MCF 10A (cell line): Measurements from ENCODE around the gene STRIT1. TPM values are rescaled to one million over a fixed set of nuclear protein-coding genes. Genes with fewer than 3 reads are reported as not detected.

Experiments
- Bru-seq: library from RNA; stranded (reverse); fragments of 400-500 nt; gene quantifications from one replicate; lab custom pipeline; 2021; lab: Mats Ljungman, UMichigan
- BruChase-seq, 2 experiments: library from RNA; stranded (reverse); fragments of 400-500 nt; gene quantifications; one replicate each; lab custom pipeline; 2021; lab: Mats Ljungman, UMichigan
- BruUV-seq: library from RNA; stranded (reverse); fragments of 400-500 nt; replicated peaks from 2 replicates; lab custom pipeline; 2021; lab: Mats Ljungman, UMichigan
- CTCF ChIA-PET: fragments of 300-600 bp; sonication (Branson Sonifier 250); formaldehyde crosslinking; extraction: SDS; loops from one replicate; lab custom pipeline; 2021; ENCODE audit warnings: antibody characterized with exemption, inconsistent platforms; lab: Yijun Ruan, JAX
- POLR2A ChIA-PET: fragments of 300-600, 350-650 bp; sonication (Branson Sonifier 250); formaldehyde crosslinking; extraction: SDS; loops from one replicate; lab custom pipeline; 2020; ENCODE audit warnings: antibody characterized with exemption, inconsistent platforms; lab: Yijun Ruan, JAX
- DNase-seq: peaks from one replicate; pipeline ENCODE4 v3.0.0-alpha.2; 2018; ENCODE audit not compliant: unreplicated experiment
- H3K27ac Mint-ChIP-seq: one replicate; pipeline ENCODE4 v1.8.0; 2022; ENCODE audit warnings: mild to moderate bottlenecking, low read depth, mixed read lengths; ENCODE audit not compliant: unreplicated experiment
- H3K27me3 Mint-ChIP-seq: one replicate; pipeline ENCODE4 v1.8.0; 2022; ENCODE audit warnings: mixed read lengths; ENCODE audit not compliant: insufficient read depth, unreplicated experiment
- H3K36me3 Mint-ChIP-seq: one replicate; pipeline ENCODE4 v1.8.0; 2022; ENCODE audit warnings: mild to moderate bottlenecking, moderate library complexity, mixed read lengths; ENCODE audit not compliant: insufficient read depth, unreplicated experiment
- H3K4me1 Mint-ChIP-seq: one replicate; pipeline ENCODE4 v1.8.0; 2022; ENCODE audit warnings: mixed read lengths; ENCODE audit not compliant: insufficient read depth, unreplicated experiment
- H3K4me3 Mint-ChIP-seq: one replicate; pipeline ENCODE4 v1.8.0; 2022; ENCODE audit warnings: mild to moderate bottlenecking, moderate library complexity, mixed read lengths; ENCODE audit not compliant: unreplicated experiment
- H3K9me3 Mint-ChIP-seq: one replicate; pipeline ENCODE4 v1.8.0; 2022; ENCODE audit warnings: mixed read lengths; ENCODE audit not compliant: unreplicated experiment
- CTCF ChIP-seq: fragments of 200-600 bp; IDR thresholded peaks from one replicate; pipeline ENCODE4 v1.8.0; 2022; ENCODE audit warnings: antibody characterized with exemption, mild to moderate bottlenecking; ENCODE audit not compliant: unreplicated experiment
- intact Hi-C: fragments of 100-400 bp; cut with micrococcal nuclease; formaldehyde crosslinking; loops from 2 replicates; pipeline ENCODE4 v1.14.1; 2022
- long read RNA-seq: library from polyadenylated mRNA; stranded (forward); transcript quantifications from one replicate; pipeline ENCODE4 v2.0.0, GENCODE V29; 2022
- total RNA-seq: library from RNA; stranded (reverse); gene quantifications from 2 replicates; pipeline ENCODE4 v1.2.3, GENCODE V29; 2022

STRIT1 gene
- total RNA-seq (not detected in 2 replicates), Bru-seq, nascent RNA (not detected), BruChase-seq, experiment 1, labeled RNA remaining after a 6-hour chase (not detected), BruChase-seq, experiment 2, labeled RNA remaining after a 2-hour chase (not detected)
- long read RNA-seq = 0 reads

DNA sequence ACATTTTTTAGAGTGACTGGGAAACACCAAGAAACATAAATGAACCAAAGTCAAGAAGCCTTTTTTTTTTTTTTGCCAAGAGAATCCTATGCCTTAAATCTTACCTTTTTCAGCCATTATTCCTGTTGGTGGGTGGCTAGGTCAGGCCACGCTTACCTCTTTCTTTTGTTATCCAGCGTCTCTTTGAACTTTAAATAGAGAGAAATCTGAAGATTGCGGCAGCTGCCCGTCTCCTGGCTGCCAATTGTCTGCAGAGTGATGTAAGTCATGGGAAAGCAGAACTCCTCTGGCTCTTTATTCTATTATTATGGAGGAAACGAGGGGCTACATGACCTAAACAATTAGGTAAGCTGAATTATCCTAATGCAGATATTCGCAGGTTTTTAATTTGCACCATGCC lies at the start of gene STRIT1:
STRIT1 (minus strand) TSS at position 168 of the 400 bp plus-strand sequence.
- Mint-ChIP-seq H3K27ac (no peak within 1 kb of the TSS), H3K9me3 (no peaks in the 10 kb centered on the region), H3K27me3 (no peaks in the 10 kb centered on the region), H3K36me3 (no peaks in the 10 kb centered on the region), H3K4me3 (no peak within 1 kb of the TSS), H3K4me1 (no peaks in the 10 kb centered on the region)
- CTCF ChIA-PET = no interaction called here
- POLR2A ChIA-PET = no interaction called here
- no peak for TF ChIP-seq CTCF
- intact Hi-C loops = no loop called here
- no TSS peak for BruUV-seq
- no peak for DNase-seq

- H3K4me3 Mint-ChIP-seq = no peak overlapping the region
- no peak for DNase-seq
- CTCF ChIA-PET = interaction anchor here (0.6 to 0.8 kb wide), 5 partner anchors 9 to 1183 kb away, joined by 3 to 7 read pairs (median 4); no protein-coding TSS in a partner anchor
- no peaks in the 10 kb centered on the region for H3K27me3 Mint-ChIP-seq
- no peaks in the 10 kb centered on the region for H3K4me1 Mint-ChIP-seq
- intact Hi-C loops = no loop called here
- no peaks in the 10 kb centered on the region for H3K36me3 Mint-ChIP-seq
- no peak overlapping the region for H3K27ac Mint-ChIP-seq
- BruUV-seq = no TSS peak
- H3K9me3 Mint-ChIP-seq = no peaks in the 10 kb centered on the region
- POLR2A ChIA-PET = no interaction called here
- no peak for TF ChIP-seq CTCF
Measured at GRCh38 chr3:155342344-155342743, 48.9 kb upstream of the STRIT1 start.

GRCh38 chr3:155339052-155339451 lies 45.6 kb upstream of the STRIT1 start:
- H3K4me1 Mint-ChIP-seq = no peaks in the 10 kb centered on the region
- CTCF ChIA-PET = interaction anchor here (0.6 to 0.7 kb wide), 2 partner anchors 13 to 41 kb away, joined by 3 to 4 read pairs; no protein-coding TSS in a partner anchor

More at GRCh38 chr3:155339052-155339451, 45.6 kb upstream of the STRIT1 start:
- DNase-seq = no peak
- H3K9me3 Mint-ChIP-seq = no peaks in the 10 kb centered on the region
- H3K4me3 Mint-ChIP-seq = no peak overlapping the region
- H3K27me3 Mint-ChIP-seq = no peaks in the 10 kb centered on the region
- intact Hi-C loops = no loop called here
- no TSS peak for BruUV-seq
- no peak overlapping the region for H3K27ac Mint-ChIP-seq
- POLR2A ChIA-PET = no interaction called here
- TF ChIP-seq CTCF = no peak
- no peaks in the 10 kb centered on the region for H3K36me3 Mint-ChIP-seq
